ENCODE measurements around the gene GPR22. TPM values are rescaled to one million over a fixed set of nuclear protein-coding genes. Genes with fewer than 3 reads are reported as not detected.

Gene GPR22
- total and polyA plus RNA-seq, 9 donors, result not detected

- Histone ChIP-seq H3K9me3 (no peaks in the 10 kb centered on the region), H3K27me3 (no peaks in the 10 kb centered on the region), H3K27ac (no peak overlapping the region), H3K36me3 (no peaks in the 10 kb centered on the region), H3K4me3 (no peak overlapping the region), H3K4me1 (ENCODE audit: insufficient read depth) (no peaks in the 10 kb centered on the region)
- intact Hi-C loops (cut with DNase I), result loop anchor here in 1 of 4 donors (10.0 kb wide), 1 partner anchor 677 kb away; no protein-coding TSS in a partner anchor
- TF ChIP-seq CTCF (IDR thresholded peaks at IDR 0.05), result no peak
- TF ChIP-seq EP300 (IDR thresholded peaks at IDR 0.05), result no peak
- WGBS, 3 donors, result 78 to 91% (median 91%) methylated on average over 2 of the region's 2 CpGs
- no peak for DNase-seq
These were observed 1.9 kb upstream of the GPR22 start for GRCh38 chr7:107467972-107468371.

- no peak for DNase-seq
- H3K9me3 ChIP-seq, result no peaks in the 10 kb centered on the region
- TF ChIP-seq CTCF (IDR thresholded peaks at IDR 0.05), result no peak
- TF ChIP-seq EP300 (IDR thresholded peaks at IDR 0.05), result no peak
- TF ChIP-seq POLR2A (IDR thresholded peaks at IDR 0.05), result no peak
- 97 to 98% (median 98%) methylated on average over 1 of the region's 1 CpG for WGBS, 3 donors
- H3K27me3 ChIP-seq, result no peaks in the 10 kb centered on the region
- no peaks in the 10 kb centered on the region for H3K4me1 ChIP-seq (ENCODE audit: insufficient read depth)
- intact Hi-C loops (cut with DNase I), result loop anchor here in 1 of 4 donors (10.0 kb wide), 1 partner anchor 676 kb away; no protein-coding TSS in a partner anchor
- H3K4me3 ChIP-seq, result no peak overlapping the region
- no peak overlapping the region for H3K27ac ChIP-seq
- no peaks in the 10 kb centered on the region for H3K36me3 ChIP-seq
These were observed 1.0 kb upstream of the GPR22 start for GRCh38 chr7:107468824-107469223.

- no peak overlapping the region for H3K27ac ChIP-seq
- TF ChIP-seq EP300 (IDR thresholded peaks at IDR 0.05) (no peak), CTCF (IDR thresholded peaks at IDR 0.05) (no peak), POLR2A (IDR thresholded peaks at IDR 0.05) (no peak)
- no peaks in the 10 kb centered on the region for H3K9me3 ChIP-seq
- no peaks in the 10 kb centered on the region for H3K27me3 ChIP-seq
- 46 to 63% (median 60%) methylated on average over 3 of the region's 3 CpGs for WGBS, 3 donors
- H3K4me1 ChIP-seq (ENCODE audit: insufficient read depth), result no peaks in the 10 kb centered on the region
- H3K36me3 ChIP-seq, result no peaks in the 10 kb centered on the region
- no peak overlapping the region for H3K4me3 ChIP-seq
- no peak for DNase-seq
- intact Hi-C loops (cut with DNase I), result no loop called here
These were observed 1.6 kb downstream of the GPR22 start for GRCh38 chr7:107471292-107472070.

- no peak overlapping the region for H3K27ac ChIP-seq
- TF ChIP-seq POLR2A (IDR thresholded peaks at IDR 0.05) (no peak), EP300 (IDR thresholded peaks at IDR 0.05) (no peak), CTCF (IDR thresholded peaks at IDR 0.05) (no peak)
- H3K9me3 ChIP-seq, result no peaks in the 10 kb centered on the region
- intact Hi-C loops (cut with DNase I), result no loop called here
- no peaks in the 10 kb centered on the region for H3K4me1 ChIP-seq (ENCODE audit: insufficient read depth)
- DNase-seq, result no peak
- 39 to 77% (median 61%) methylated on average over 3 of the region's 3 CpGs for WGBS, 3 donors
- no peaks in the 10 kb centered on the region for H3K27me3 ChIP-seq
- H3K36me3 ChIP-seq, result no peaks in the 10 kb centered on the region
- H3K4me3 ChIP-seq, result no peak overlapping the region
These were observed 2.3 kb downstream of the GPR22 start for GRCh38 chr7:107472116-107472515.
